K562 (cell line): Measurements from ENCODE around the gene CRYBA1. TPM values are rescaled to one million over a fixed set of nuclear protein-coding genes. Genes with fewer than 3 reads are reported as not detected.

Source experiments
- ATAC-seq: fragments of 200-7000 bp; cut with Tn5 transposase; 3 replicates; pipeline ENCODE4 v1.9.1; 2020; ENCODE audit warnings: moderate library complexity
- BruUV-seq: library from RNA; stranded (reverse); fragments of 400-500 nt; replicated peaks from 2 replicates; lab custom pipeline; 2021; lab: Mats Ljungman, UMichigan
- CTCF ChIA-PET: fragments of 300-600 bp; formaldehyde crosslinking; extraction: SDS; loops from one replicate; lab custom pipeline; 2021; ENCODE audit warnings: low intra/inter-chr PET ratio; lab: Yijun Ruan, JAX
- POLR2A ChIA-PET: fragments of 300-600, 350-650 bp; sonication (Branson Sonifier 250); formaldehyde crosslinking; extraction: SDS; loops from one replicate; lab custom pipeline; 2021; ENCODE audit warnings: antibody characterized with exemption, inconsistent platforms; lab: Yijun Ruan, JAX
- DNase-seq, 4 experiments: peaks; one replicate each; pipeline versions ENCODE4 v3.0.0 to v3.0.0-alpha.2; 2011 to 2018; ENCODE audit warnings: low spot score in 3 of 4, mixed read lengths in 3 of 4; ENCODE audit errors: extremely low read depth in 1 of 4
- FAIRE-seq: peaks from 2 replicates; lab custom pipeline; 2011; peaks lifted over from hg19 to GRCh38; lab: Jason Lieb, UNC
- H2AFZ ChIP-seq: 2 replicates; pipeline ENCODE4 v1.6.0; 2011; ENCODE audit warnings: low read depth, low read length, control low read depth, inconsistent platforms
- H3K27ac ChIP-seq: fragments of 200-600 bp; 3 replicates; pipeline ENCODE4 v1.8.0; 2011; ENCODE audit warnings: low read depth, mild to moderate bottlenecking, control low read depth, inconsistent platforms, low read length, moderate library complexity, mixed read lengths; ENCODE audit errors: extremely low read depth
- H3K27me3 ChIP-seq, 2 experiments: fragments of 300-600 bp in 1 of 2; 2 replicates in 1 of 2; 3 replicates in 1 of 2; pipeline versions ENCODE4 v1.6.0 to v1.8.0; 2011; ENCODE audit warnings: inconsistent platforms in 2 of 2, low read length in 2 of 2, mild to moderate bottlenecking in 1 of 2, mixed read lengths in 1 of 2, moderate library complexity in 1 of 2; ENCODE audit not compliant: control insufficient read depth in 2 of 2, insufficient read depth in 2 of 2
- H3K36me3 ChIP-seq: fragments of 300-600 bp; 3 replicates; pipeline ENCODE4 v1.8.0; 2011; ENCODE audit warnings: mild to moderate bottlenecking, low read length, inconsistent platforms; ENCODE audit not compliant: control insufficient read depth, insufficient read depth
- H3K4me1 ChIP-seq, 2 experiments: fragments of 200-600 bp in 1 of 2; replicated peaks in 1 of 2; 2 replicates in 1 of 2; 3 replicates in 1 of 2; pipeline versions ENCODE4 v1.5.1 to v1.8.0; 2011; ENCODE audit warnings: inconsistent platforms in 2 of 2, low read length in 2 of 2, mild to moderate bottlenecking in 1 of 2, mixed read lengths in 1 of 2, moderate library complexity in 1 of 2; ENCODE audit not compliant: control insufficient read depth in 2 of 2, insufficient read depth in 2 of 2
- H3K4me2 ChIP-seq: 2 replicates; pipeline ENCODE4 v1.6.1; 2011; ENCODE audit warnings: low read length, control low read depth, inconsistent platforms, mixed read lengths; ENCODE audit not compliant: insufficient read depth
- H3K4me3 ChIP-seq: fragments of 200-600 bp; sonication (generic), shearing (Covaris generic); 2 replicates; pipeline ENCODE4 v1.5.1; 2016; ENCODE audit warnings: control low read depth, inconsistent platforms
- H3K79me2 ChIP-seq: fragments of 200-600 bp; 3 replicates; pipeline ENCODE4 v1.8.0; 2011; ENCODE audit warnings: low read length, inconsistent platforms; ENCODE audit not compliant: control insufficient read depth, insufficient read depth
- H3K9ac ChIP-seq, 2 experiments: 2 replicates each; pipeline versions ENCODE4 v1.6.0 to v1.6.1; 2011; ENCODE audit warnings: low read depth in 2 of 2, low read length in 2 of 2, control low read depth in 1 of 2, inconsistent platforms in 1 of 2, mild to moderate bottlenecking in 1 of 2, mixed read lengths in 1 of 2; ENCODE audit not compliant: insufficient read depth in 1 of 2
- H3K9me1 ChIP-seq: one replicate; pipeline ENCODE4 v1.6.0; 2011; ENCODE audit warnings: inconsistent platforms, mild to moderate bottlenecking, low read length, moderate library complexity; ENCODE audit not compliant: control insufficient read depth, insufficient read depth
- H3K9me3 ChIP-seq: replicated peaks from 2 replicates; pipeline ENCODE4 v1.5.1; 2011; ENCODE audit warnings: low read depth, low read length, inconsistent platforms; ENCODE audit not compliant: control insufficient read depth, insufficient read depth
- H4K20me1 ChIP-seq: replicated peaks from 2 replicates; pipeline ENCODE4 v1.6.1; 2011; ENCODE audit warnings: low read length, inconsistent platforms, mixed read lengths; ENCODE audit not compliant: control insufficient read depth, insufficient read depth
- ADNP ChIP-seq: fragments of 200-800 bp; sonication (Bioruptor generic); IDR thresholded peaks from 2 replicates; pipeline ENCODE4 v1.6.1; 2016; ENCODE audit warnings: missing genetic modification characterization, missing compliant biosample characterization
- CBX8 ChIP-seq: fragments of 200-600 bp; sonication (generic); IDR thresholded peaks from 2 replicates; pipeline ENCODE4 v1.6.1; 2012; ENCODE audit warnings: borderline replicate concordance, mixed run types, low read depth, mild to moderate bottlenecking, moderate library complexity, mixed read lengths, low read length, control low read depth, inconsistent platforms; ENCODE audit not compliant: poor library complexity, severe bottlenecking; ENCODE audit errors: extremely low read depth
- GABPA ChIP-seq: fragments of 200-800 bp; sonication (Bioruptor generic); conservative IDR thresholded peaks from 2 replicates; pipeline ENCODE4 v1.6.1; 2016; ENCODE audit warnings: low read depth, missing genetic modification characterization, missing compliant biosample characterization
- NCOA2 ChIP-seq, 2 experiments: fragments of 450-650 bp; IDR thresholded peaks; 2 replicates each; pipeline ENCODE4 v1.6.1; 2018; ENCODE audit warnings: mild to moderate bottlenecking in 2 of 2, moderate library complexity in 1 of 2; ENCODE audit not compliant: partially characterized antibody in 2 of 2
- SMARCA4 ChIP-seq: fragments of 450-650 bp; IDR thresholded peaks from 2 replicates; pipeline ENCODE4 v1.6.1; 2016
- ZNF696 ChIP-seq: fragments of 250-450 bp; sonication (Bioruptor Pico); conservative IDR thresholded peaks from 2 replicates; pipeline ENCODE4 v1.4.0; 2020; ENCODE audit warnings: mild to moderate bottlenecking, moderate library complexity
- WGBS: fragments of 100-300 bp; shearing (Covaris generic); methylation state at CpG from one replicate; pipeline ENCODE4 v1.1.6; 2016; ENCODE audit warnings: low coverage, mixed read lengths; ENCODE audit not compliant: insufficient coverage; ENCODE audit errors: missing lambda C conversion rate; 5-methylcytosine and 5-hydroxymethylcytosine counted together
- in situ Hi-C: fragments of 300-500 bp; cut with MboI; formaldehyde crosslinking; loops from 4 replicates; pipeline ENCODE4 v1.15.0; 2018; ENCODE audit warnings: inconsistent platforms, mixed read lengths
- intact Hi-C: fragments of 100-400 bp; cut with micrococcal nuclease; formaldehyde crosslinking; loops from 2 replicates; pipeline ENCODE4 v1.14.2; 2022
- polyA plus RNA-seq, 8 experiments: library from polyadenylated mRNA; depleted of rRNA in 4 of 8; stranded (reverse) in 5 of 8; unstranded in 3 of 8; fragments of >200 nt; fragmentation: Nextera tagmentation in 2 of 8; fragmentation: Illumina TruSeq in 1 of 8; extraction: Ambion mirVana in 2 of 8; extraction: Trizol in 1 of 8; gene quantifications; 2 replicates each; pipeline versions ENCODE4 v1.2.1 to v1.2.3, GENCODE V29; 2011 to 2014; ENCODE audit warnings: inconsistent platforms in 1 of 8, missing spikeins in 1 of 8
- total RNA-seq, 7 experiments: library from RNA; depleted of rRNA in 6 of 7; stranded (reverse); fragments of >200 nt in 6 of 7; fragmentation: Illumina TruSeq in 2 of 7; extraction: Trizol in 2 of 7; gene quantifications; 2 replicates each; pipeline versions ENCODE4 v1.2.1 to v1.2.3, GENCODE V29; 2011 to 2021; ENCODE audit warnings: low replicate concordance in 1 of 7
- TF ChIP-seq, protein P1 (sequence below): fragments of 250-450 bp; sonication (Bioruptor Pico); IDR thresholded peaks from 2 replicates; pipeline ENCODE4 v1.5.0; 2022; ENCODE audit warnings: mild to moderate bottlenecking

The CRYBA1 gene
- total and polyA plus RNA-seq, 9 of the 15 experiments (the other 6 are each of a cell fraction or from before 2014, with no cell fraction given) = not detected

- H3K36me3 ChIP-seq = no peaks in the 10 kb centered on the region
- no TSS peak for BruUV-seq
- POLR2A ChIA-PET = interaction anchor here (0.6 to 1.8 kb wide), 4 partner anchors 12 to 407 kb away, joined by 3 to 5 read pairs (median 4); partner anchors contain the start of gene NUFIP2
Measured at GRCh38 chr17:29216856-29217255, 29.8 kb upstream of the CRYBA1 start.

More at GRCh38 chr17:29216856-29217255, 29.8 kb upstream of the CRYBA1 start:
- no peaks in the 10 kb centered on the region for H3K9me3 ChIP-seq
- no peak overlapping the region for H3K4me3 ChIP-seq
- DNase-seq (no peak), ATAC-seq (no peak), FAIRE-seq (no peak)
- intact Hi-C loops (no loop called here), in situ Hi-C loops (no loop called here)
- H3K4me1 ChIP-seq = peaks cover 0 to 3% of the 10 kb centered on the region in 2 experiments; a peak in 1 of 5 replicates
- H3K9me1 ChIP-seq = no peaks in the 10 kb centered on the region
- no peak overlapping the region for H3K4me2 ChIP-seq
- no peak overlapping the region for H3K9ac ChIP-seq
- CTCF ChIA-PET = no interaction called here
- WGBS = 45% methylated on average over 5 of the region's 5 CpGs
- H2AFZ ChIP-seq = peak overlapping the region; percentile 24; the same call in 1 of the 2 replicates
- H3K79me2 ChIP-seq = no peaks in the 10 kb centered on the region
- H3K27me3 ChIP-seq = no peaks in the 10 kb centered on the region
- no peaks in the 10 kb centered on the region for H4K20me1 ChIP-seq
- TF ChIP-seq CBX8 = no peak
- no peak for TF ChIP-seq SMARCA4
- TF ChIP-seq, protein P1, sequence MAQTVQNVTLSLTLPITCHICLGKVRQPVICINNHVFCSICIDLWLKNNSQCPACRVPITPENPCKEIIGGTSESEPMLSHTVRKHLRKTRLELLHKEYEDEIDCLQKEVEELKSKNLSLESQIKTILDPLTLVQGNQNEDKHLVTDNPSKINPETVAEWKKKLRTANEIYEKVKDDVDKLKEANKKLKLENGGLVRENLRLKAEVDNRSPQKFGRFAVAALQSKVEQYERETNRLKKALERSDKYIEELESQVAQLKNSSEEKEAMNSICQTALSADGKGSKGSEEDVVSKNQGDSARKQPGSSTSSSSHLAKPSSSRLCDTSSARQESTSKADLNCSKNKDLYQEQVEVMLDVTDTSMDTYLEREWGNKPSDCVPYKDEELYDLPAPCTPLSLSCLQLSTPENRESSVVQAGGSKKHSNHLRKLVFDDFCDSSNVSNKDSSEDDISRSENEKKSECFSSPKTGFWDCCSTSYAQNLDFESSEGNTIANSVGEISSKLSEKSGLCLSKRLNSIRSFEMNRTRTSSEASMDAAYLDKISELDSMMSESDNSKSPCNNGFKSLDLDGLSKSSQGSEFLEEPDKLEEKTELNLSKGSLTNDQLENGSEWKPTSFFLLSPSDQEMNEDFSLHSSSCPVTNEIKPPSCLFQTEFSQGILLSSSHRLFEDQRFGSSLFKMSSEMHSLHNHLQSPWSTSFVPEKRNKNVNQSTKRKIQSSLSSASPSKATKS = no peak
- no peak for TF ChIP-seq ZNF696
- TF ChIP-seq GABPA (tag) = no peak
- no peak for TF ChIP-seq NCOA2 (IDR thresholded peaks at IDR 0.05; ENCODE audit: partially characterized antibody in 2 of 2)
- TF ChIP-seq ADNP (tag) = no peak
- TF ChIP-seq, all 486 proteins: peak for 0
- no peak overlapping the region for H3K27ac ChIP-seq
